ENCODE results near the gene DCDC2B. TPM values are rescaled to one million over a fixed set of nuclear protein-coding genes. Genes with fewer than 3 reads are reported as not detected.

The DCDC2B gene
- total and polyA plus RNA-seq, 9 of the 15 experiments (the other 6 are each of a cell fraction or from before 2014, with no cell fraction given), result not detected

DNA sequence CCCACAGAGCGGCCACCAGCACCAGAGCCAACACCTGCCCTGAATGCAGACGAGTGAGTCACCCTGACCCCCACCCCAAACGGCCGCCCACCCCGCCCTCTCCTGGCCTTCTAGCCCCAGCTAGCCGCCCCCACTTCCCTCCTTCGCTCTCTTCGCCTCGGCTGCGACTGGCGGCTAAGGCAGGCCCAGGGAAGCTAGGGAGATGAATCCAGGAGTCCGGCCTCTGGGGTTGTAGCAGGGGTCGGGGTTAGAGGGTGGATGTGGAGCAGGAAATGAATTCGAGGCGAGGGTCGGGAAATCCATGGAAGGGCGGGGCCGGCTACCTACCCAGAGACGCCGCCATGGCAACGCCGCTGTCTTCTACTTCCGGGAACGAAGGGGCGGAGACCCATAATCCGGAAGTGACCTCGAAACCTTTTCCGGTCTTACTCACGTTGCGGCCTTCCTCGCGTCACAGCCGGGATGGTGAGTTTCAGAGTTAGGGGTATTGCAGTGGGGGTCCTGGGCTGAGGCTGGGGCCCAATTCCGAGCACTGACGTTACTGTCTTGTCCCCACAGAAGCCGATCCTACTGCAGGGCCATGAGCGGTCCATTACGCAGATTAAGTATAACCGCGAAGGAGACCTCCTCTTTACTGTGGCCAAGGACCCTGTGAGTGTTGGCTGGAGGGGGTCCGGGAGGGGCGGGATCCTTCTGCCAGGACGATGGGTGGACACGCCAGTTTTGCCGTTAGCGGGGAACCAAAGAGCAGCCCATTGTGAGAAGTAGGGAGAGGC lies 13.3 kb downstream of the DCDC2B start, which contains the start of the genes EIF3I and TMEM234 (continued):
- TF ChIP-seq RFX7 (CRISPR knock-in tag; IDR thresholded peaks at IDR 0.05), result no peak
- 0 out of 2 replicates have a peak, but pooled peaks have one; percentile 3 for TF ChIP-seq CC2D1A (IDR thresholded peaks at IDR 0.05)
- no peak for TF ChIP-seq HDGF (IDR thresholded peaks at IDR 0.05)
- no peak for TF ChIP-seq TRIM24 (IDR thresholded peaks at IDR 0.05)
- TF ChIP-seq ZNF57 (CRISPR knock-in tag; IDR thresholded peaks at IDR 0.05), result no peak
- TF ChIP-seq HSF4 (CRISPR knock-in tag; IDR thresholded peaks at IDR 0.05; ENCODE audit: borderline replicate concordance), result no peak
- TF ChIP-seq GABPB1 (CRISPR knock-in tag; IDR thresholded peaks at IDR 0.05), result peak; percentile 94
- no peak for TF ChIP-seq ARHGAP35 (IDR thresholded peaks at IDR 0.05; ENCODE audit: partially characterized antibody)
- no peak for TF ChIP-seq HNRNPUL1 (IDR thresholded peaks at IDR 0.05; ENCODE audit: low read length)
- TF ChIP-seq ZNF133 (CRISPR knock-in tag; IDR thresholded peaks at IDR 0.05), result no peak
- TF ChIP-seq ZNF780A (CRISPR knock-in tag; IDR thresholded peaks at IDR 0.05), result no peak
- no peak; the same call in none of the 2 replicates for TF ChIP-seq CHD2 (IDR thresholded peaks at IDR 0.05; ENCODE audit: low read depth, low read length)
- no peak for TF ChIP-seq ZNF140 (CRISPR knock-in tag; IDR thresholded peaks at IDR 0.05)
- TF ChIP-seq ZNF253 (CRISPR knock-in tag; conservative IDR thresholded peaks at IDR 0.05), result no peak
- no peak for TF ChIP-seq ZNF778 (CRISPR knock-in tag; IDR thresholded peaks at IDR 0.05)
- TF ChIP-seq SMAD4 (CRISPR knock-in tag; conservative IDR thresholded peaks at IDR 0.05), result no peak
- peak; percentile 97 for TF ChIP-seq MXI1 (IDR thresholded peaks at IDR 0.05; ENCODE audit: low read depth, low read length)
- TF ChIP-seq, protein P1, sequence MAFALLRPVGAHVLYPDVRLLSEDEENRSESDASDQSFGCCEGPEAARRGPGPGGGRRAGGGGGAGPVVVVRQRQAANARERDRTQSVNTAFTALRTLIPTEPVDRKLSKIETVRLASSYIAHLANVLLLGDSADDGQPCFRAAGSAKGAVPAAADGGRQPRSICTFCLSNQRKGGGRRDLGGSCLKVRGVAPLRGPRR (CRISPR knock-in tag; IDR thresholded peaks at IDR 0.05), result no peak
- TF ChIP-seq ZBTB12 (CRISPR knock-in tag; IDR thresholded peaks at IDR 0.05), result 0 out of 2 replicates have a peak, but pooled peaks have one; percentile 33
- TF ChIP-seq FOXJ3 (CRISPR knock-in tag; IDR thresholded peaks at IDR 0.05), result no peak
- TF ChIP-seq, protein P2, sequence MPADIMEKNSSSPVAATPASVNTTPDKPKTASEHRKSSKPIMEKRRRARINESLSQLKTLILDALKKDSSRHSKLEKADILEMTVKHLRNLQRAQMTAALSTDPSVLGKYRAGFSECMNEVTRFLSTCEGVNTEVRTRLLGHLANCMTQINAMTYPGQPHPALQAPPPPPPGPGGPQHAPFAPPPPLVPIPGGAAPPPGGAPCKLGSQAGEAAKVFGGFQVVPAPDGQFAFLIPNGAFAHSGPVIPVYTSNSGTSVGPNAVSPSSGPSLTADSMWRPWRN (IDR thresholded peaks at IDR 0.05; ENCODE audit: low read depth), result no peak
- TF ChIP-seq FOXJ2 (tag; IDR thresholded peaks at IDR 0.05), result peak; percentile 46; the same call in 1 of the 2 replicates
- no peak for TF ChIP-seq MYNN (IDR thresholded peaks at IDR 0.05)
- TF ChIP-seq MYNN (CRISPR knock-in tag; IDR thresholded peaks at IDR 0.05), result no peak
- no peak for TF ChIP-seq ZNF408 (CRISPR knock-in tag; IDR thresholded peaks at IDR 0.05; ENCODE audit: low read depth)
- peak; percentile 91 for TF ChIP-seq POLR2B (IDR thresholded peaks at IDR 0.05; ENCODE audit: low read depth, partially characterized antibody)
- peak; percentile 70; the same call in 1 of the 2 replicates for TF ChIP-seq POLR2AphosphoS2 (IDR thresholded peaks at IDR 0.05; ENCODE audit: low read length)
- no peak for TF ChIP-seq TCF7L2 (IDR thresholded peaks at IDR 0.05; ENCODE audit: low read depth, low read length)
- TF ChIP-seq, protein P3, sequence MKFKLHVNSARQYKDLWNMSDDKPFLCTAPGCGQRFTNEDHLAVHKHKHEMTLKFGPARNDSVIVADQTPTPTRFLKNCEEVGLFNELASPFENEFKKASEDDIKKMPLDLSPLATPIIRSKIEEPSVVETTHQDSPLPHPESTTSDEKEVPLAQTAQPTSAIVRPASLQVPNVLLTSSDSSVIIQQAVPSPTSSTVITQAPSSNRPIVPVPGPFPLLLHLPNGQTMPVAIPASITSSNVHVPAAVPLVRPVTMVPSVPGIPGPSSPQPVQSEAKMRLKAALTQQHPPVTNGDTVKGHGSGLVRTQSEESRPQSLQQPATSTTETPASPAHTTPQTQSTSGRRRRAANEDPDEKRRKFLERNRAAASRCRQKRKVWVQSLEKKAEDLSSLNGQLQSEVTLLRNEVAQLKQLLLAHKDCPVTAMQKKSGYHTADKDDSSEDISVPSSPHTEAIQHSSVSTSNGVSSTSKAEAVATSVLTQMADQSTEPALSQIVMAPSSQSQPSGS (CRISPR knock-in tag; IDR thresholded peaks at IDR 0.05), result no peak
- TF ChIP-seq SOX6 (IDR thresholded peaks at IDR 0.05), result no peak
- TF ChIP-seq WHSC1 (IDR thresholded peaks at IDR 0.05; ENCODE audit: low read length), result no peak

Measured in K562 (cell line).